ENCODE data around the gene RUNX2. TPM values are rescaled to one million over a fixed set of nuclear protein-coding genes. Genes with fewer than 3 reads are reported as not detected.

The RUNX2 gene
- total and polyA plus RNA-seq, 4 donors, result 1.8 to 6.7 (median 3.2) TPM

- H3K4me3 ChIP-seq, result peak overlapping the region; percentile 23
- no peak overlapping the region for H3K9ac ChIP-seq (ENCODE audit: insufficient read depth in 1 of 2, low read length in 2 of 2)
- H3K9me3 ChIP-seq (ENCODE audit: control insufficient read depth in 4 of 4, insufficient read depth in 3 of 4, low read length in 3 of 4), result peaks cover 0 to 7% (median 0%) of the 10 kb centered on the region in 4 donors
- no peak overlapping the region for H3K27ac ChIP-seq (ENCODE audit: low read depth in 1 of 2, low read length in 1 of 2)
- no peaks in the 10 kb centered on the region for H3K36me3 ChIP-seq (ENCODE audit: control insufficient read depth in 4 of 4, insufficient read depth in 4 of 4, low read length in 4 of 4)
- H3K27me3 ChIP-seq (ENCODE audit: control insufficient read depth in 3 of 3, insufficient read depth in 3 of 3, low read length in 2 of 3), result peaks cover 10 to 67% (median 48%) of the 10 kb centered on the region in 3 donors
- no peak for ATAC-seq (ENCODE audit: insufficient read depth, low FRiP score)
- peak; percentile 51 to 69 (median 66) for DNase-seq
- H3K4me1 ChIP-seq (ENCODE audit: control insufficient read depth in 5 of 5, insufficient read depth in 5 of 5, low read length in 5 of 5), result peaks cover 0 to 9% (median 0%) of the 10 kb centered on the region in 5 donors
- TF ChIP-seq CTCF (IDR thresholded peaks at IDR 0.05; ENCODE audit: control extremely low read depth, extremely low read depth), result no peak
- WGBS, 2 donors, result 11 to 14% methylated on average over 88 of the region's 88 CpGs
Measured at GRCh38 chr6:45663251-45664221, 335.4 kb downstream of the RUNX2 start.

GRCh38 chr6:45664707-45665106, 336.6 kb downstream of the RUNX2 start:
- DNase-seq (no peak), ATAC-seq (ENCODE audit: insufficient read depth, low FRiP score) (no peak)
- Histone ChIP-seq H3K4me1 (ENCODE audit: control insufficient read depth in 5 of 5, insufficient read depth in 5 of 5, low read length in 5 of 5) (peaks cover 0 to 9% (median 0%) of the 10 kb centered on the region in 5 donors), H3K27me3 (ENCODE audit: control insufficient read depth in 3 of 3, insufficient read depth in 3 of 3, low read length in 2 of 3) (peaks cover 10 to 55% (median 42%) of the 10 kb centered on the region in 3 donors), H3K9ac (ENCODE audit: insufficient read depth in 1 of 2, low read length in 2 of 2) (no peak overlapping the region), H3K36me3 (ENCODE audit: control insufficient read depth in 4 of 4, insufficient read depth in 4 of 4, low read length in 4 of 4) (no peaks in the 10 kb centered on the region), H3K9me3 (ENCODE audit: control insufficient read depth in 4 of 4, insufficient read depth in 3 of 4, low read length in 3 of 4) (peaks cover 0 to 7% (median 0%) of the 10 kb centered on the region in 4 donors), H3K4me3 (no peak overlapping the region), H3K27ac (ENCODE audit: low read depth in 1 of 2, low read length in 1 of 2) (no peak overlapping the region)
- 95 to 96% methylated on average over 6 of the region's 6 CpGs for WGBS, 2 donors
- TF ChIP-seq CTCF (IDR thresholded peaks at IDR 0.05; ENCODE audit: control extremely low read depth, extremely low read depth), result no peak

GRCh38 chr6:45665859-45666258, 337.7 kb downstream of the RUNX2 start:
- H3K4me3 ChIP-seq, result no peak overlapping the region
- no peak overlapping the region for H3K27ac ChIP-seq (ENCODE audit: low read depth in 1 of 2, low read length in 1 of 2)
- H3K9me3 ChIP-seq (ENCODE audit: control insufficient read depth in 4 of 4, insufficient read depth in 3 of 4, low read length in 3 of 4), result peaks cover 0 to 7% (median 0%) of the 10 kb centered on the region in 4 donors
- H3K4me1 ChIP-seq (ENCODE audit: control insufficient read depth in 5 of 5, insufficient read depth in 5 of 5, low read length in 5 of 5), result peaks cover 0 to 9% (median 0%) of the 10 kb centered on the region in 5 donors
- H3K36me3 ChIP-seq (ENCODE audit: control insufficient read depth in 4 of 4, insufficient read depth in 4 of 4, low read length in 4 of 4), result no peaks in the 10 kb centered on the region
- no peak for DNase-seq
- H3K27me3 ChIP-seq (ENCODE audit: control insufficient read depth in 3 of 3, insufficient read depth in 3 of 3, low read length in 2 of 3), result peaks cover 10 to 49% (median 42%) of the 10 kb centered on the region in 3 donors
- H3K9ac ChIP-seq (ENCODE audit: insufficient read depth in 1 of 2, low read length in 2 of 2), result no peak overlapping the region
- no peak for TF ChIP-seq CTCF (IDR thresholded peaks at IDR 0.05; ENCODE audit: control extremely low read depth, extremely low read depth)
- no peak for ATAC-seq (ENCODE audit: insufficient read depth, low FRiP score)
- WGBS, 2 donors, result 84 to 86% methylated on average over 7 of the region's 7 CpGs

All from lung (tissue), 12 donors.